H9 (cell line): Measurements from ENCODE around the gene GSG1L. TPM values are rescaled to one million over a fixed set of nuclear protein-coding genes. Genes with fewer than 3 reads are reported as not detected.

Experiments used
- DNase-seq: peaks from one replicate; pipeline ENCODE4 v3.0.0-alpha.2; 2017
- H2AFZ ChIP-seq: one replicate; pipeline ENCODE4 v1.6.1; 2013; ENCODE audit warnings: mild to moderate bottlenecking, low read length, control low read depth, moderate library complexity
- H2AK5ac ChIP-seq: 2 replicates; pipeline ENCODE4 v1.6.1; 2013; ENCODE audit warnings: low read length, control low read depth, mixed read lengths; ENCODE audit not compliant: insufficient read length
- H2BK120ac ChIP-seq: one replicate; pipeline ENCODE4 v1.6.1; 2013; ENCODE audit warnings: low read depth, mild to moderate bottlenecking, low read length, control low read depth, inconsistent platforms; ENCODE audit not compliant: poor library complexity, severe bottlenecking
- H2BK12ac ChIP-seq: 2 replicates; pipeline ENCODE4 v1.6.1; 2013; ENCODE audit warnings: low read length, control low read depth, mixed read lengths, low read depth; ENCODE audit not compliant: insufficient read length
- H2BK15ac ChIP-seq: 2 replicates; pipeline ENCODE4 v1.6.1; 2013; ENCODE audit warnings: low read depth, low read length, control low read depth
- H2BK20ac ChIP-seq: one replicate; pipeline ENCODE4 v1.6.1; 2013; ENCODE audit warnings: low read depth, mild to moderate bottlenecking, low read length, control low read depth, inconsistent platforms; ENCODE audit not compliant: poor library complexity, severe bottlenecking
- H2BK5ac ChIP-seq: 2 replicates; pipeline ENCODE4 v1.6.1; 2013; ENCODE audit warnings: low read length, control low read depth, mixed read lengths; ENCODE audit not compliant: insufficient read length
- H3K14ac ChIP-seq: 2 replicates; pipeline ENCODE4 v1.6.1; 2013; ENCODE audit warnings: low read length, control low read depth; ENCODE audit not compliant: insufficient read depth
- H3K18ac ChIP-seq: 2 replicates; pipeline ENCODE4 v1.6.1; 2013; ENCODE audit warnings: low read depth, mild to moderate bottlenecking, mixed read lengths, low read length, control low read depth; ENCODE audit not compliant: insufficient read length
- H3K23ac ChIP-seq: 2 replicates; pipeline ENCODE4 v1.6.1; 2013; ENCODE audit warnings: low read length, control low read depth, mixed read lengths, low read depth; ENCODE audit not compliant: insufficient read length
- H3K23me2 ChIP-seq: 2 replicates; pipeline ENCODE4 v1.6.1; 2013; ENCODE audit warnings: low read depth, mild to moderate bottlenecking, mixed read lengths, low read length, control low read depth; ENCODE audit not compliant: insufficient read length, poor library complexity, severe bottlenecking
- H3K27ac ChIP-seq: 2 replicates; pipeline ENCODE4 v1.5.1; 2013; ENCODE audit warnings: low read length, control low read depth, mixed read lengths, low read depth; ENCODE audit not compliant: insufficient read length
- H3K27me3 ChIP-seq: 2 replicates; pipeline ENCODE4 v1.6.1; 2013; ENCODE audit warnings: low read length, control low read depth, inconsistent platforms; ENCODE audit not compliant: insufficient read depth
- H3K4ac ChIP-seq: 2 replicates; pipeline ENCODE4 v1.6.1; 2013; ENCODE audit warnings: low read depth, mild to moderate bottlenecking, control low read depth, inconsistent platforms, low read length, moderate library complexity
- H3K4me1 ChIP-seq: 2 replicates; pipeline ENCODE4 v1.6.1; 2013; ENCODE audit warnings: low read length, control low read depth, inconsistent platforms; ENCODE audit not compliant: insufficient read depth
- H3K4me2 ChIP-seq: 2 replicates; pipeline ENCODE4 v1.6.1; 2013; ENCODE audit warnings: low read length, control low read depth, mixed read lengths; ENCODE audit not compliant: insufficient read length, insufficient read depth
- H3K56ac ChIP-seq: 2 replicates; pipeline ENCODE4 v1.6.1; 2013; ENCODE audit warnings: low read depth, mild to moderate bottlenecking, mixed read lengths, low read length, control low read depth; ENCODE audit not compliant: insufficient read length
- H3K79me1 ChIP-seq: 2 replicates; pipeline ENCODE4 v1.6.1; 2013; ENCODE audit warnings: low read depth, mild to moderate bottlenecking, moderate library complexity, low read length, control low read depth, inconsistent platforms; ENCODE audit not compliant: insufficient read depth, poor library complexity, severe bottlenecking
- H3K79me2 ChIP-seq: 2 replicates; pipeline ENCODE4 v1.6.1; 2013; ENCODE audit warnings: low read length, control low read depth, inconsistent platforms; ENCODE audit not compliant: insufficient read depth
- H3K9ac ChIP-seq: 2 replicates; pipeline ENCODE4 v1.6.1; 2013; ENCODE audit warnings: low read length, control low read depth, mixed read lengths; ENCODE audit not compliant: insufficient read length; ENCODE audit errors: extremely low read depth
- H3K9me3 ChIP-seq: one replicate; pipeline ENCODE4 v1.6.1; 2013; ENCODE audit warnings: low read depth, low read length, inconsistent platforms; ENCODE audit not compliant: control insufficient read depth
- H3T11ph ChIP-seq: one replicate; pipeline ENCODE4 v1.6.1; 2013; ENCODE audit warnings: mild to moderate bottlenecking, low read length, control low read depth, inconsistent platforms
- H4K20me1 ChIP-seq: one replicate; pipeline ENCODE4 v1.6.1; 2013; ENCODE audit not compliant: control insufficient read depth, insufficient read length, insufficient read depth
- H4K5ac ChIP-seq: 2 replicates; pipeline ENCODE4 v1.6.1; 2013; ENCODE audit warnings: low read depth, mild to moderate bottlenecking, mixed read lengths, low read length, control low read depth; ENCODE audit not compliant: insufficient read length
- H4K8ac ChIP-seq: replicated peaks from 2 replicates; pipeline ENCODE4 v1.6.1; 2013; ENCODE audit warnings: low read length, control low read depth, mixed read lengths, low read depth; ENCODE audit not compliant: insufficient read length
- H4K91ac ChIP-seq: 2 replicates; pipeline ENCODE4 v1.6.1; 2013; ENCODE audit warnings: low read depth, mild to moderate bottlenecking, moderate library complexity, mixed read lengths, low read length, control low read depth; ENCODE audit not compliant: insufficient read length
- H3K27ac Mint-ChIP-seq, 3 experiments: 2 replicates in 2 of 3; 3 replicates in 1 of 3; pipeline ENCODE4 v1.8.0; 2020 to 2021; ENCODE audit warnings: mixed read lengths in 3 of 3, mild to moderate bottlenecking in 1 of 3, moderate library complexity in 1 of 3
- H3K27me3 Mint-ChIP-seq: 2 replicates; pipeline ENCODE4 v1.8.0; 2021; ENCODE audit warnings: low read depth, mild to moderate bottlenecking, moderate library complexity, mixed read lengths
- H3K36me3 Mint-ChIP-seq, 3 experiments: 2 replicates in 2 of 3; 3 replicates in 1 of 3; pipeline ENCODE4 v1.8.0; 2020 to 2021; ENCODE audit warnings: low read depth in 3 of 3, mixed read lengths in 3 of 3; ENCODE audit not compliant: insufficient read depth in 1 of 3
- H3K4me1 Mint-ChIP-seq, 2 experiments: 2 replicates each; pipeline ENCODE4 v1.8.0; 2020; ENCODE audit warnings: mixed read lengths in 2 of 2
- H3K4me3 Mint-ChIP-seq, 2 experiments: 2 replicates in 1 of 2; 3 replicates in 1 of 2; pipeline ENCODE4 v1.8.0; 2020 to 2021; ENCODE audit warnings: mild to moderate bottlenecking in 2 of 2, mixed read lengths in 2 of 2, moderate library complexity in 1 of 2
- H3K9me3 Mint-ChIP-seq, 2 experiments: 2 replicates in 1 of 2; 3 replicates in 1 of 2; pipeline ENCODE4 v1.8.0; 2020; ENCODE audit warnings: mild to moderate bottlenecking in 2 of 2, mixed read lengths in 2 of 2, moderate library complexity in 1 of 2
- CTCF ChIP-seq: fragments of 200-600 bp; sonication (generic); conservative IDR thresholded peaks from 3 replicates; pipeline ENCODE4 v1.8.0; 2021; ENCODE audit warnings: antibody characterized with exemption, mild to moderate bottlenecking
- WGBS: extraction: QIAGEN DNeasy Blood & Tissue Kit; methylation state at CpG from one replicate; pipeline ENCODE4 v1.1.7; 2013; ENCODE audit warnings: missing lambda C conversion rate, low lambda C conversion rate, mixed read lengths; ENCODE audit not compliant: insufficient read length; ENCODE audit errors: extremely low coverage; 5-methylcytosine and 5-hydroxymethylcytosine counted together
- total RNA-seq: library from RNA; stranded (reverse); gene quantifications from 2 replicates; pipeline ENCODE4 v1.2.1, GENCODE V29; 2021

Gene GSG1L
- total RNA-seq, 1 experiment from 2014 or later: 0.35 TPM

GRCh38 chr16:27984121-27984520 is 79.4 kb downstream of the GSG1L start:
- no peak overlapping the region for H4K8ac ChIP-seq
- H2BK15ac ChIP-seq: no peak overlapping the region
- H3K14ac ChIP-seq: no peak overlapping the region
- H3K4ac ChIP-seq: no peak overlapping the region
- Mint-ChIP-seq H3K36me3 (no peaks in the 10 kb centered on the region), H3K27me3 (peaks cover 39% of the 10 kb centered on the region), H3K4me1 (no peaks in the 10 kb centered on the region), H3K9me3 (peaks cover 0 to 6% of the 10 kb centered on the region in 2 experiments; a peak in 1 of 5 replicates), H3K4me3 (no peak overlapping the region), H3K27ac (no peak overlapping the region)
- no peak overlapping the region for H2AK5ac ChIP-seq
- H2BK5ac ChIP-seq: no peak overlapping the region
- no peak overlapping the region for H3K27ac ChIP-seq
- H3K23me2 ChIP-seq: no peaks in the 10 kb centered on the region
- H3K9me3 ChIP-seq: no peaks in the 10 kb centered on the region
- H2BK12ac ChIP-seq: no peak overlapping the region
- no peak overlapping the region for H4K5ac ChIP-seq
- H4K91ac ChIP-seq: no peak overlapping the region
- no peak overlapping the region for H2BK120ac ChIP-seq
- no peaks in the 10 kb centered on the region for H3K27me3 ChIP-seq
- no peak overlapping the region for H2BK20ac ChIP-seq
- H3K18ac ChIP-seq: no peak overlapping the region
- H3K4me1 ChIP-seq: no peaks in the 10 kb centered on the region
- no peak for TF ChIP-seq CTCF
- no peaks in the 10 kb centered on the region for H3K79me1 ChIP-seq
- WGBS: no CpG with 5 or more reads among the region's 7 CpGs
- H3K9ac ChIP-seq: no peak overlapping the region
- H3K56ac ChIP-seq: no peak overlapping the region
- no peak overlapping the region for H3K23ac ChIP-seq
- H3K4me2 ChIP-seq: no peak overlapping the region
- H3T11ph ChIP-seq: no peak overlapping the region
- H4K20me1 ChIP-seq: no peaks in the 10 kb centered on the region
- no peak for DNase-seq
- no peak overlapping the region for H2AFZ ChIP-seq
- H3K79me2 ChIP-seq: no peaks in the 10 kb centered on the region
